HepG2 (cell line): ENCODE measurements around the gene FBXO28. TPM values are rescaled to one million over a fixed set of nuclear protein-coding genes. Genes with fewer than 3 reads are reported as not detected.

ENCODE experiments used
- ATAC-seq: fragments of 200-7000 bp; cut with Tn5 transposase; 3 replicates; pipeline ENCODE4 v1.9.1; 2020; ENCODE audit warnings: mild to moderate bottlenecking, moderate library complexity
- BruUV-seq: library from RNA; stranded (reverse); fragments of 400-500 nt; replicated peaks from 2 replicates; lab custom pipeline; 2021; lab: Mats Ljungman, UMichigan
- CTCF ChIA-PET: fragments of 300-600 bp; formaldehyde crosslinking; extraction: SDS; loops from one replicate; lab custom pipeline; 2021; ENCODE audit warnings: low total read pairs, inconsistent platforms, low intra/inter-chr PET ratio; lab: Yijun Ruan, JAX
- POLR2A ChIA-PET: fragments of 350-600 bp; sonication (Branson Sonifier 250); formaldehyde crosslinking; loops from one replicate; lab custom pipeline; 2020; ENCODE audit warnings: antibody characterized with exemption, inconsistent platforms; lab: Yijun Ruan, JAX
- DNase-seq: peaks from one replicate; pipeline ENCODE4 v3.0.0-alpha.2; 2015; ENCODE audit warnings: low spot score
- FAIRE-seq: peaks from 3 replicates; lab custom pipeline; 2011; peaks lifted over from hg19 to GRCh38; lab: Jason Lieb, UNC
- H2AFZ ChIP-seq: one replicate; pipeline ENCODE4 v1.6.1; 2011; ENCODE audit warnings: low read length, inconsistent platforms
- H3K27ac ChIP-seq: fragments of 300-600 bp; 3 replicates; pipeline ENCODE4 v1.8.0; 2011; ENCODE audit warnings: mixed run types, mild to moderate bottlenecking, mixed read lengths, low read length, inconsistent platforms; ENCODE audit not compliant: insufficient read depth; ENCODE audit errors: extremely low read length
- H3K27me3 ChIP-seq, 2 experiments: fragments of 200-600 bp in 1 of 2; 2 replicates in 1 of 2; 3 replicates in 1 of 2; pipeline versions ENCODE4 v1.6.0 to v1.8.0; 2011; ENCODE audit warnings: low read length in 2 of 2, mild to moderate bottlenecking in 2 of 2, moderate library complexity in 2 of 2, inconsistent platforms in 1 of 2; ENCODE audit not compliant: insufficient read depth in 2 of 2, control insufficient read depth in 1 of 2
- H3K36me3 ChIP-seq, 2 experiments: fragments of 200-600 bp in 1 of 2; replicated peaks in 1 of 2; 2 replicates in 1 of 2; 3 replicates in 1 of 2; pipeline versions ENCODE4 v1.5.1 to v1.8.0; 2011; ENCODE audit warnings: low read length in 2 of 2, inconsistent platforms in 1 of 2; ENCODE audit not compliant: insufficient read depth in 2 of 2, control insufficient read depth in 1 of 2
- H3K4me1 ChIP-seq: 2 replicates; pipeline ENCODE4 v1.5.1; 2012; ENCODE audit warnings: low read length, inconsistent platforms; ENCODE audit not compliant: insufficient read depth
- H3K4me2 ChIP-seq: 2 replicates; pipeline ENCODE4 v1.6.0; 2011; ENCODE audit warnings: low read depth, low read length, inconsistent platforms
- H3K4me3 ChIP-seq, 3 experiments: fragments of 200-600 bp in 1 of 3; sonication (generic), shearing (Covaris generic) in 1 of 3; replicated peaks in 1 of 3; 2 replicates each; pipeline ENCODE4 v1.5.1; 2011 to 2016; ENCODE audit warnings: low read length in 3 of 3, inconsistent platforms in 2 of 3, low read depth in 2 of 3, mild to moderate bottlenecking in 2 of 3, control low read depth in 1 of 3, mixed read lengths in 1 of 3; ENCODE audit not compliant: insufficient read depth in 1 of 3
- H3K79me2 ChIP-seq: one replicate; pipeline ENCODE4 v1.6.1; 2011; ENCODE audit warnings: low read length, inconsistent platforms; ENCODE audit not compliant: insufficient read depth
- H3K9ac ChIP-seq: 2 replicates; pipeline ENCODE4 v1.6.0; 2011; ENCODE audit warnings: mild to moderate bottlenecking, low read depth, low read length, inconsistent platforms; ENCODE audit not compliant: insufficient read depth
- H3K9me3 ChIP-seq: 2 replicates; pipeline ENCODE4 v1.5.1; 2012; ENCODE audit warnings: mild to moderate bottlenecking, low read length
- H4K20me1 ChIP-seq: 2 replicates; pipeline ENCODE4 v1.6.0; 2011; ENCODE audit warnings: inconsistent platforms, mild to moderate bottlenecking, low read length, moderate library complexity; ENCODE audit not compliant: insufficient read depth
- IKZF1 ChIP-seq: fragments of 450-650 bp; IDR thresholded peaks from 2 replicates; pipeline ENCODE4 v1.7.1; 2016
- IRF2 ChIP-seq: IDR thresholded peaks from 2 replicates; pipeline ENCODE4 v1.6.1; 2018; ENCODE audit warnings: missing genetic modification reagents, missing compliant biosample characterization
- JUND ChIP-seq: sonication (generic); formaldehyde crosslinking; IDR thresholded peaks from 2 replicates; pipeline ENCODE4 v1.8.0; 2022; ENCODE audit warnings: mild to moderate bottlenecking, missing genetic modification reagents
- PLSCR1 ChIP-seq: sonication (generic); formaldehyde crosslinking; IDR thresholded peaks from 2 replicates; pipeline ENCODE4 v1.5.0; 2020; ENCODE audit warnings: missing genetic modification reagents, mild to moderate bottlenecking, borderline replicate concordance
- RARA ChIP-seq: IDR thresholded peaks from 2 replicates; pipeline ENCODE4 v1.6.1; 2016; ENCODE audit warnings: missing genetic modification reagents, missing compliant biosample characterization
- TBX2 ChIP-seq: sonication (generic); formaldehyde crosslinking; IDR thresholded peaks from 2 replicates; pipeline ENCODE4 v1.5.0; 2020; ENCODE audit warnings: missing genetic modification reagents, mild to moderate bottlenecking, borderline replicate concordance
- TBX3 ChIP-seq: fragments of 450-650 bp; IDR thresholded peaks from 2 replicates; pipeline ENCODE4 v1.6.1; 2017; ENCODE audit warnings: antibody characterized with exemption, mild to moderate bottlenecking, inconsistent platforms, borderline replicate concordance
- ZBTB49 ChIP-seq: sonication (generic); formaldehyde crosslinking; IDR thresholded peaks from 2 replicates; pipeline ENCODE4 v1.4.0; 2020; ENCODE audit warnings: missing genetic modification reagents, borderline replicate concordance
- ZNF160 ChIP-seq: sonication (generic); formaldehyde crosslinking; IDR thresholded peaks from 2 replicates; pipeline ENCODE4 v1.8.0; 2022; ENCODE audit warnings: mild to moderate bottlenecking, inconsistent platforms, missing genetic modification reagents
- ZNF253 ChIP-seq: sonication (generic); formaldehyde crosslinking; IDR thresholded peaks from 2 replicates; pipeline ENCODE4 v1.8.0; 2022; ENCODE audit warnings: mild to moderate bottlenecking, missing genetic modification reagents, borderline replicate concordance
- ZNF652 ChIP-seq: IDR thresholded peaks from 2 replicates; pipeline ENCODE4 v1.6.1; 2016; ENCODE audit warnings: low read depth, borderline replicate concordance
- ZNF75D ChIP-seq: sonication (generic); formaldehyde crosslinking; IDR thresholded peaks from 2 replicates; pipeline ENCODE4 v1.8.1; 2023; ENCODE audit warnings: missing genetic modification reagents, mild to moderate bottlenecking, borderline replicate concordance
- ZNF772 ChIP-seq: sonication (generic); formaldehyde crosslinking; IDR thresholded peaks from 2 replicates; pipeline ENCODE4 v1.5.0; 2020; ENCODE audit warnings: mild to moderate bottlenecking, missing genetic modification reagents
- ZNF879 ChIP-seq: sonication (generic); formaldehyde crosslinking; IDR thresholded peaks from 2 replicates; pipeline ENCODE4 v1.8.1; 2023; ENCODE audit warnings: missing genetic modification reagents
- in situ Hi-C: cut with HindIII; loops from 2 replicates; pipeline ENCODE4 v1.10.0; 2017; ENCODE audit warnings: low pct_unique_long_range_greater_than_20kb; ENCODE audit not compliant: extremely low pct_ligation_motif_present
- intact Hi-C: fragments of 100-400 bp; cut with micrococcal nuclease; formaldehyde crosslinking; loops from one replicate; pipeline ENCODE4 v1.10.0; 2022; ENCODE audit not compliant: unreplicated experiment
- polyA plus RNA-seq, 8 experiments: library from polyadenylated mRNA; depleted of rRNA in 3 of 8; stranded (reverse) in 7 of 8; unstranded in 1 of 8; fragments of >200 nt; fragmentation: Illumina TruSeq in 4 of 8; extraction: Trizol in 4 of 8; gene quantifications; 2 replicates each; pipeline versions ENCODE4 v1.2.1 to v1.2.3, GENCODE V29; 2011 to 2016; ENCODE audit warnings: low read depth in 4 of 8, missing spikeins in 1 of 8, mixed read lengths in 1 of 8; ENCODE audit not compliant: insufficient read depth in 1 of 8
- total RNA-seq, 5 experiments: library from RNA; depleted of rRNA; stranded (reverse); fragments of >200 nt; fragmentation: Illumina TruSeq; extraction: Trizol; gene quantifications; 2 replicates each; pipeline ENCODE4 v1.2.3, GENCODE V29; 2016; ENCODE audit warnings: low read depth in 1 of 5

Gene FBXO28
- total and polyA plus RNA-seq, 2 of the 13 experiments (the other 11 are each of a cell fraction or from before 2014, with no cell fraction given): 8.5 to 29.1 TPM

GRCh38 chr1:224067207-224067606, 46.7 kb upstream of the FBXO28 start:
- no peaks in the 10 kb centered on the region for H3K79me2 ChIP-seq
- CTCF ChIA-PET: no interaction called here
- no peak for DNase-seq
- no peak for ATAC-seq
- H3K36me3 ChIP-seq: no peaks in the 10 kb centered on the region
- H3K4me1 ChIP-seq: peaks cover 14% of the 10 kb centered on the region
- no peaks in the 10 kb centered on the region for H4K20me1 ChIP-seq
- no TSS peak for BruUV-seq
- H3K27ac ChIP-seq: no peak overlapping the region
- no peak overlapping the region for H3K4me3 ChIP-seq
- H3K9ac ChIP-seq: no peak overlapping the region
- no peak overlapping the region for H3K4me2 ChIP-seq
- intact Hi-C loops (no loop called here), in situ Hi-C loops (no loop called here)
- H3K9me3 ChIP-seq: no peaks in the 10 kb centered on the region
- H3K27me3 ChIP-seq: no peaks in the 10 kb centered on the region; a peak in 2 of 5 replicates
- no peak for FAIRE-seq
- POLR2A ChIA-PET: no interaction called here
- no peak overlapping the region for H2AFZ ChIP-seq
- TF ChIP-seq ZNF160: no peak
- no peak for TF ChIP-seq TBX3
- no peak for TF ChIP-seq ZNF75D (CRISPR knock-in tag)
- TF ChIP-seq ZNF253 (CRISPR knock-in tag): no peak
- no peak for TF ChIP-seq TBX2
- TF ChIP-seq IKZF1: no peak
- TF ChIP-seq IRF2 (CRISPR knock-in tag): no peak
- no peak for TF ChIP-seq RARA (CRISPR knock-in tag)
- no peak for TF ChIP-seq ZNF772 (CRISPR knock-in tag)
- TF ChIP-seq JUND (CRISPR knock-in tag): no peak
- TF ChIP-seq PLSCR1 (CRISPR knock-in tag): no peak
- TF ChIP-seq ZBTB49 (CRISPR knock-in tag): no peak
- no peak for TF ChIP-seq ZNF879 (CRISPR knock-in tag)
- TF ChIP-seq ZNF652 (CRISPR knock-in tag): no peak
